Osteocyte (in vitro differentiated cells): ENCODE measurements around the gene SVBP. TPM values are rescaled to one million over a fixed set of nuclear protein-coding genes. Genes with fewer than 3 reads are reported as not detected.

Source experiments
- DNase-seq: peaks from one replicate; pipeline ENCODE4 v3.0.0; 2021; ENCODE audit warnings: mixed read lengths; ENCODE audit not compliant: unreplicated experiment; ENCODE audit errors: extremely low spot score
- H3K27ac Mint-ChIP-seq: one replicate; pipeline ENCODE4 v1.8.0; 2021; ENCODE audit warnings: mild to moderate bottlenecking, mixed read lengths; ENCODE audit not compliant: unreplicated experiment
- H3K27me3 Mint-ChIP-seq: one replicate; pipeline ENCODE4 v1.8.0; 2021; ENCODE audit warnings: mixed read lengths; ENCODE audit not compliant: unreplicated experiment
- H3K36me3 Mint-ChIP-seq: one replicate; pipeline ENCODE4 v1.8.0; 2021; ENCODE audit warnings: mixed read lengths; ENCODE audit not compliant: unreplicated experiment
- H3K4me1 Mint-ChIP-seq: one replicate; pipeline ENCODE4 v1.8.0; 2021; ENCODE audit warnings: mixed read lengths; ENCODE audit not compliant: unreplicated experiment
- H3K4me3 Mint-ChIP-seq: one replicate; pipeline ENCODE4 v1.8.0; 2021; ENCODE audit warnings: mild to moderate bottlenecking, moderate library complexity, mixed read lengths; ENCODE audit not compliant: unreplicated experiment
- H3K9me3 Mint-ChIP-seq: one replicate; pipeline ENCODE4 v1.8.0; 2021; ENCODE audit warnings: mixed read lengths; ENCODE audit not compliant: unreplicated experiment
- total RNA-seq: library from RNA; stranded (reverse); gene quantifications from 2 replicates; pipeline ENCODE4 v1.2.1, GENCODE V29; 2021
- TF ChIP-seq, protein P1 (sequence below): fragments of 200-600 bp; sonication (generic); IDR thresholded peaks from 2 replicates; pipeline ENCODE4 v1.5.0; 2021; ENCODE audit warnings: antibody characterized with exemption, mild to moderate bottlenecking, moderate library complexity

Gene SVBP
- total RNA-seq, 1 donor from 2014 or later: 36.8 TPM

DNA sequence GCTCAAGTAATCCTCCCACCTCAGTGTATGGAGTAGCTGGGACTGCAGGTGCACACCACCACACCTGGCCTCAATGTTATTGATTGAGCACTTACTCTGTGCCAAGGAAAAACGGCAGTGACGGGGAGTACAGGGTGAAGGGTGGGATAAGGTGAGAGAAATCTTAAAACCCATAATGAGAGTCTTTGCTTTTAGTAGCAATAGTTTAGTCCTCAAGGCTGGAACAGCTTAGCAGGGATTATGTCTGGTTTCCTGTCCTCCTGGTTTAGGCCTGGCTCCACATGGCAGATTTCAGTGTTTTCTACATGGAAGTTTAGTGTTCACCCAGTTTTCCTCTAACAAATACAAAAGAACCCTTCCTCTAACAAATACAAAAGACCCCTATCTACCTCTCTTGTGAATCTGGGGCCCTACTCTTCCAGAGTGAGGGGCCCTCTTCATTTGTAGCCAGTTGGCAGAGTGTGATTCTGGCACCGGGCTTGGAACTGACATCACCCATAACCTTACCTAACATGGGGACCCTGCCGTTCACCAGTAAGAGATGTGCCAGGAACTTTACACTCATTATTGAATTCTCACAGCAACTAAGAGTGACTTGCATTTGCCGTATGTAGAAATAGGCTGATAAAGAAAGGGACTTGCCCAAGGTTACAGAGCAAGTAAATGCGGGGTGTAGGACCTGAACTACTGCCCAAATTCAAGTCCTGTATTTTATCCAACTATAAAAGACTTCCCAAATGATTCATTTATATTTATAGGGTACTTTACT, 36.1 kb upstream of the SVBP start:
- H3K4me3 Mint-ChIP-seq: no peak overlapping the region
- H3K9me3 Mint-ChIP-seq: peaks cover 11% of the 10 kb centered on the region
- no peak for DNase-seq
- peaks cover 39% of the 10 kb centered on the region for H3K36me3 Mint-ChIP-seq
- H3K4me1 Mint-ChIP-seq: peaks cover 3% of the 10 kb centered on the region
- TF ChIP-seq, protein P1, sequence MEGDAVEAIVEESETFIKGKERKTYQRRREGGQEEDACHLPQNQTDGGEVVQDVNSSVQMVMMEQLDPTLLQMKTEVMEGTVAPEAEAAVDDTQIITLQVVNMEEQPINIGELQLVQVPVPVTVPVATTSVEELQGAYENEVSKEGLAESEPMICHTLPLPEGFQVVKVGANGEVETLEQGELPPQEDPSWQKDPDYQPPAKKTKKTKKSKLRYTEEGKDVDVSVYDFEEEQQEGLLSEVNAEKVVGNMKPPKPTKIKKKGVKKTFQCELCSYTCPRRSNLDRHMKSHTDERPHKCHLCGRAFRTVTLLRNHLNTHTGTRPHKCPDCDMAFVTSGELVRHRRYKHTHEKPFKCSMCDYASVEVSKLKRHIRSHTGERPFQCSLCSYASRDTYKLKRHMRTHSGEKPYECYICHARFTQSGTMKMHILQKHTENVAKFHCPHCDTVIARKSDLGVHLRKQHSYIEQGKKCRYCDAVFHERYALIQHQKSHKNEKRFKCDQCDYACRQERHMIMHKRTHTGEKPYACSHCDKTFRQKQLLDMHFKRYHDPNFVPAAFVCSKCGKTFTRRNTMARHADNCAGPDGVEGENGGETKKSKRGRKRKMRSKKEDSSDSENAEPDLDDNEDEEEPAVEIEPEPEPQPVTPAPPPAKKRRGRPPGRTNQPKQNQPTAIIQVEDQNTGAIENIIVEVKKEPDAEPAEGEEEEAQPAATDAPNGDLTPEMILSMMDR: no peak
- H3K27me3 Mint-ChIP-seq: no peaks in the 10 kb centered on the region
- no peak overlapping the region for H3K27ac Mint-ChIP-seq

DNA sequence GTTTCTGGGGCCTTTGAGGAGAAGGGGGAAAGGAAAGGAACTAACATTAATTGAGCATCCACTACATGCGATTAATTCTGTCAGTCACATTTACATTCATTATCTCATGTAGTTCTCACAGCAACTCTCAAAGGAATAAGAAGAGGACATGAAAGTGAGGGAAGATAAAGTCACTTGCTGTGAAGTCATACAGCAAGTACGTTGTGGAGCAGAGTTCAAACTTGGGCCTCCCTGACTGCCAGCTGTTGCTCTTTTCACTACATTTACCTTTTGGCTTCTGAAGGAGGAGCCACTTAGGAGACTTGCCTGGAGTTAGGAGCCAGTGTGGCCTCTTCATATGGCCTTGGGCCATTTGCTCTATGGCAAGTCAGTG, 35.4 kb upstream of the SVBP start:
- no peak for DNase-seq

DNA sequence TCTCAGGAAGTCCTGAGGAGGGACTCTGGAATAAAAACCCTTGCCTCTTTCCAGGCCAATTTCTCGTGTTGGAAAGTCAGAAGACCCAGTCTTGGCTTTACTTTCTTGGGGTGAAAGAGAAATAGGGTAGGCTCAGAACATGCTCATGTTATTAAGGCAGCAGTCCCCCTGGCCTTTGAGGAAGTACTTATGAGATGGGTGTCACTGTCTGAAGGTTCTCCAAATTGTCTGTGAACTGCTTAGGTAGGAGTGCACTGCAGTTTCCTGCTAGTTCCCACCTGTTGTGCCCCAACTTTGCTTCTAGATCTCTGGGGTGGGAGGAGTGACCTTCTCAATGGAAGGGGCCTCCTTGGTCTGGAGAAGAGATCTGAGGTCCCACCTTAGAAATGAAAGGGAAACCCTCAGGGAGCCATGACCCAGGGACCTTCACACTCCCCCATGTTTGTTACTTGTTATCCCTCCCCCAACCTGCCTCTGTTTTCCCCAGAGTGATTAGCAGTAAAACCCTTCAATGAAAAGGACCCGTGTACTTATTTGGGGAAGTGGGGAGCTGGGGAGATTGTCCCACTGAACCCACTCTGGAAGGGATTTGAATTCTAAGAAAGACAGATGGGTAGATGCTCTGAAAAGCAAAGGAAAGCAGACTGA, 34.9 kb upstream of the SVBP start:
- H3K9me3 Mint-ChIP-seq: peaks cover 3% of the 10 kb centered on the region
- H3K27me3 Mint-ChIP-seq: no peaks in the 10 kb centered on the region
- no peak overlapping the region for H3K27ac Mint-ChIP-seq
- no peak for DNase-seq
- TF ChIP-seq, protein P1: no peak
- H3K36me3 Mint-ChIP-seq: peaks cover 39% of the 10 kb centered on the region
- H3K4me3 Mint-ChIP-seq: no peak overlapping the region
- H3K4me1 Mint-ChIP-seq: peaks cover 10% of the 10 kb centered on the region

More for the DNA sequence above, 35.4 kb upstream of the SVBP start:
- Mint-ChIP-seq H3K36me3 (peaks cover 39% of the 10 kb centered on the region), H3K27me3 (no peaks in the 10 kb centered on the region), H3K4me1 (peaks cover 4% of the 10 kb centered on the region), H3K4me3 (no peak overlapping the region), H3K27ac (no peak overlapping the region), H3K9me3 (peaks cover 7% of the 10 kb centered on the region)
- TF ChIP-seq, protein P1: no peak

DNA sequence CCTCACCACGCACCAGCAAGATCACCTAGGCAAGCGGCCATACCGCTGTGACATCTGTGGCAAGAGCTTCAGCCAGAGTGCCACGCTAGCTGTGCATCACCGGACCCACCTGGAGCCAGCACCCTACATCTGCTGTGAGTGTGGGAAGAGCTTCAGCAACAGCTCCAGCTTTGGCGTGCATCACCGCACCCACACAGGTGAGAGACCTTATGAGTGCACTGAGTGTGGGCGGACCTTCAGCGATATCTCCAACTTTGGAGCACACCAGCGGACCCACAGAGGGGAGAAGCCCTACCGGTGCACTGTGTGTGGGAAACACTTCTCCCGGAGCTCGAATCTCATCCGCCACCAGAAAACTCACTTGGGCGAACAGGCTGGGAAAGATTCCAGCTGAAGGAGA, 34.2 kb upstream of the SVBP start:
- Mint-ChIP-seq H3K27ac (no peak overlapping the region), H3K27me3 (no peaks in the 10 kb centered on the region), H3K9me3 (no peaks in the 10 kb centered on the region), H3K36me3 (peaks cover 38% of the 10 kb centered on the region), H3K4me3 (no peak overlapping the region), H3K4me1 (peaks cover 12% of the 10 kb centered on the region)
- DNase-seq: no peak
- TF ChIP-seq, protein P1: no peak

DNA sequence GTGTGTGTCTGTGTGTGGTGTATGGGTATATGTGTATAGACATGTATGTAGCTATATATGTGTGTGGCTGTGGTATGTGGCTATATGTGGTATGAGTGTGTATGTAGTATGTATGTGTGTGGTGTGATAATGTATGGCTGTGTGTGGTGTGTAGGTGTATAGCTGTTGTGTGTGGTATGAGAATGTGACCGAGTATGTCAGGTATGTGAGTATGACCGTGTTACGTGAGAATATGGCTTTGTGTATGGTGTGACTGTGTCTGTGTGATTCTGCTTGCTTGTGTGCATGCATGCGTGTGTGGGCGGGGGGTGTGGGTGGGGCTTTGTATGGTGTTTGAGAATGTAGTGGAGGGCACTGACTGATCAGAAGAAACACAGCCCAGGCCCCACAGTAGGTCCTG, 32.7 kb upstream of the SVBP start:
- peaks cover 18% of the 10 kb centered on the region for H3K4me1 Mint-ChIP-seq
- no peak overlapping the region for H3K27ac Mint-ChIP-seq
- TF ChIP-seq, protein P1: no peak
- H3K27me3 Mint-ChIP-seq: no peaks in the 10 kb centered on the region
- no peak overlapping the region for H3K4me3 Mint-ChIP-seq
- peaks cover 38% of the 10 kb centered on the region for H3K36me3 Mint-ChIP-seq
- H3K9me3 Mint-ChIP-seq: no peaks in the 10 kb centered on the region
- DNase-seq: no peak
